GM12801 (cell line): ENCODE measurements around the gene PLCH2.

Experiments
- TF ChIP-seq, protein P1 (sequence below): IDR thresholded peaks from one replicate; pipeline ENCODE4 v1.5.1; 2011; ENCODE audit warnings: control low read depth; ENCODE audit not compliant: insufficient read length; ENCODE audit errors: extremely low read depth

The PLCH2 gene

GRCh38 chr1:2476061-2476999 lies at the start of gene PLCH2:
PLCH2 (plus strand) TSS chr1:2476289; CDS start chr1:2476589, 300 bp downstream.
- TF ChIP-seq, protein P1, sequence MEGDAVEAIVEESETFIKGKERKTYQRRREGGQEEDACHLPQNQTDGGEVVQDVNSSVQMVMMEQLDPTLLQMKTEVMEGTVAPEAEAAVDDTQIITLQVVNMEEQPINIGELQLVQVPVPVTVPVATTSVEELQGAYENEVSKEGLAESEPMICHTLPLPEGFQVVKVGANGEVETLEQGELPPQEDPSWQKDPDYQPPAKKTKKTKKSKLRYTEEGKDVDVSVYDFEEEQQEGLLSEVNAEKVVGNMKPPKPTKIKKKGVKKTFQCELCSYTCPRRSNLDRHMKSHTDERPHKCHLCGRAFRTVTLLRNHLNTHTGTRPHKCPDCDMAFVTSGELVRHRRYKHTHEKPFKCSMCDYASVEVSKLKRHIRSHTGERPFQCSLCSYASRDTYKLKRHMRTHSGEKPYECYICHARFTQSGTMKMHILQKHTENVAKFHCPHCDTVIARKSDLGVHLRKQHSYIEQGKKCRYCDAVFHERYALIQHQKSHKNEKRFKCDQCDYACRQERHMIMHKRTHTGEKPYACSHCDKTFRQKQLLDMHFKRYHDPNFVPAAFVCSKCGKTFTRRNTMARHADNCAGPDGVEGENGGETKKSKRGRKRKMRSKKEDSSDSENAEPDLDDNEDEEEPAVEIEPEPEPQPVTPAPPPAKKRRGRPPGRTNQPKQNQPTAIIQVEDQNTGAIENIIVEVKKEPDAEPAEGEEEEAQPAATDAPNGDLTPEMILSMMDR = no peak

GRCh38 chr1:2426540-2426939 lies 49.5 kb upstream of the PLCH2 start:
- TF ChIP-seq, protein P1 = no peak

DNA sequence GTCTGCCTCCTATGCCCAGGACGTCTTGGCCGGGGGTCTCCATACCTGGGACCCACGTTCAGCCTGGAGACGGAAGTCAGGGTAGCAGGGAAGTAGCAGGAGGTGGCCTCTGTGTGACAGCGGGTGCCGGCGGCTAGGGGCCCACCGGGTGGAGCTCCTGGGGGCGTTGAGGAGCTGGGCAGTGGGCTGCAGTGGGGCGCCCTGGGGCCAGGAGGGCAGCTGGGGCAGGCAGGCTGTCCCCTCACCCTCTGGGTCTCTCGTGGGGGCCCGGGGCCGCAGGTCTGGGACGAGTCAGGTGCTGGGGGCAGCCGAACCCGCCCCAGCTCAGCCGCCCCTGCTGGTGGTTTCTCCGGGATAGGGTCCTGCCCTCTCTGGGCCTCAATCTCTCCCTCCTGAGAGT lies 49.0 kb upstream of the PLCH2 start:
- TF ChIP-seq, protein P1 = no peak

- TF ChIP-seq, protein P1 = no peak
Observed at GRCh38 chr1:2427976-2428375, 48.1 kb upstream of the PLCH2 start.

GRCh38 chr1:2428490-2428889 lies 47.6 kb upstream of the PLCH2 start:
- TF ChIP-seq, protein P1 = no peak

GRCh38 chr1:2429780-2430591 lies 46.1 kb upstream of the PLCH2 start:
- TF ChIP-seq, protein P1 = no peak

GRCh38 chr1:2430592-2430973 lies 45.5 kb upstream of the PLCH2 start:
- TF ChIP-seq, protein P1 = no peak
